ENCODE results near the gene PLCH1.
"Not testable (repeated sequence)": the region's sequence is repeated elsewhere in the genome, so short reads cannot be mapped to it uniquely, and the experiment has no call there.

PLCH1 gene

GRCh38 chr3:155411500-155412223 is 333.2 kb downstream of the PLCH1 start:
- no peak for DNase-seq

- no peak for DNase-seq
Observed at GRCh38 chr3:155409336-155409735, 335.5 kb downstream of the PLCH1 start.

GRCh38 chr3:155407971-155408370 is 336.9 kb downstream of the PLCH1 start:
- no peak for DNase-seq

- no peak for DNase-seq
Observed at GRCh38 chr3:155407331-155407730, 337.5 kb downstream of the PLCH1 start.

- DNase-seq, result no peak
Observed at GRCh38 chr3:155404486-155404885, 340.4 kb downstream of the PLCH1 start.

- DNase-seq, result no peak
Observed at GRCh38 chr3:155402656-155403055, 342.2 kb downstream of the PLCH1 start.

- no peak for DNase-seq
Observed at GRCh38 chr3:155398046-155398445, 346.8 kb downstream of the PLCH1 start.

- DNase-seq, result not testable (repeated sequence)
Observed at GRCh38 chr3:155394896-155395295, 350.0 kb downstream of the PLCH1 start.

- no peak for DNase-seq
Observed at GRCh38 chr3:155394240-155394639, 350.6 kb downstream of the PLCH1 start.

GRCh38 chr3:155393316-155393715 is 351.6 kb downstream of the PLCH1 start:
- no peak for DNase-seq

GRCh38 chr3:155392138-155392537 is 352.7 kb downstream of the PLCH1 start:
- DNase-seq, result no peak

- DNase-seq, result no peak
Observed at GRCh38 chr3:155391551-155391958, 353.3 kb downstream of the PLCH1 start.

GRCh38 chr3:155391104-155391503 is 353.8 kb downstream of the PLCH1 start:
- no peak for DNase-seq

- no peak for DNase-seq
Observed at GRCh38 chr3:155390351-155390750, 354.5 kb downstream of the PLCH1 start.

GRCh38 chr3:155388417-155388816 is 356.5 kb downstream of the PLCH1 start:
- DNase-seq, result no peak

GRCh38 chr3:155387571-155387970 is 357.3 kb downstream of the PLCH1 start:
- no peak for DNase-seq

- DNase-seq, result no peak
Observed at GRCh38 chr3:155386919-155387318, 358.0 kb downstream of the PLCH1 start.

GRCh38 chr3:155385896-155386625 is 358.8 kb downstream of the PLCH1 start:
- no peak for DNase-seq

GRCh38 chr3:155382396-155383042 is 362.4 kb downstream of the PLCH1 start:
- DNase-seq, result no peak

GRCh38 chr3:155377847-155378246 is 367.0 kb downstream of the PLCH1 start:
- no peak for DNase-seq

- DNase-seq, result no peak
Observed at GRCh38 chr3:155377071-155377470, 367.8 kb downstream of the PLCH1 start.

GRCh38 chr3:155372281-155372680 is 372.6 kb downstream of the PLCH1 start:
- DNase-seq, result no peak

GRCh38 chr3:155370764-155371503 is 373.9 kb downstream of the PLCH1 start:
- DNase-seq, result no peak
